Keratinocyte (primary cell): ENCODE results near the gene RIN3. TPM values are rescaled to one million over a fixed set of nuclear protein-coding genes. Genes with fewer than 3 reads are reported as not detected.

Experiments
- DNase-seq: peaks from one replicate; pipeline ENCODE4 v3.0.0-alpha.2; 2011; ENCODE audit warnings: low read depth, missing footprints, low spot score
- FAIRE-seq: peaks from 2 replicates; lab custom pipeline; 2011; peaks lifted over from hg19 to GRCh38; lab: Jason Lieb, UNC
- H2AFZ ChIP-seq: 2 replicates; pipeline ENCODE4 v1.6.0; 2012; ENCODE audit warnings: low read length, control low read depth, inconsistent platforms; ENCODE audit not compliant: control insufficient read depth
- H3K27ac ChIP-seq: 2 replicates; pipeline ENCODE4 v1.5.1; 2011; ENCODE audit warnings: low read length; ENCODE audit not compliant: control insufficient read depth, insufficient read depth
- H3K27me3 ChIP-seq: 3 replicates; pipeline ENCODE4 v1.6.0; 2011; ENCODE audit warnings: low read length; ENCODE audit not compliant: control insufficient read depth, insufficient read depth; ENCODE audit errors: extremely low read depth
- H3K36me3 ChIP-seq, 2 experiments: 2 replicates in 1 of 2; 3 replicates in 1 of 2; pipeline ENCODE4 v1.5.1; 2011; ENCODE audit warnings: low read length in 2 of 2, mild to moderate bottlenecking in 1 of 2; ENCODE audit not compliant: control insufficient read depth in 2 of 2, insufficient read depth in 2 of 2; ENCODE audit errors: extremely low read depth in 1 of 2
- H3K4me1 ChIP-seq: 3 replicates; pipeline ENCODE4 v1.5.1; 2011; ENCODE audit warnings: low read length; ENCODE audit not compliant: control insufficient read depth, insufficient read depth; ENCODE audit errors: extremely low read depth
- H3K4me2 ChIP-seq: 3 replicates; pipeline ENCODE4 v1.6.0; 2011; ENCODE audit warnings: low read depth, low read length; ENCODE audit not compliant: control insufficient read depth, insufficient read depth; ENCODE audit errors: extremely low read depth
- H3K4me3 ChIP-seq, 3 experiments: fragments of 200-600 bp in 1 of 3; sonication (generic) in 1 of 3; 2 replicates in 2 of 3; 3 replicates in 1 of 3; pipeline ENCODE4 v1.5.1; 2011 to 2016; ENCODE audit warnings: low read length in 3 of 3, mild to moderate bottlenecking in 3 of 3, control low read depth in 2 of 3, inconsistent platforms in 1 of 3, low read depth in 1 of 3, mixed read lengths in 1 of 3, mixed run types in 1 of 3, moderate library complexity in 1 of 3; ENCODE audit not compliant: control insufficient read depth in 2 of 3, insufficient read depth in 2 of 3; ENCODE audit errors: extremely low read depth in 1 of 3
- H3K79me2 ChIP-seq: 2 replicates; pipeline ENCODE4 v1.6.0; 2012; ENCODE audit warnings: low read length; ENCODE audit not compliant: control insufficient read depth, insufficient read depth
- H3K9ac ChIP-seq: 3 replicates; pipeline ENCODE4 v1.6.0; 2011; ENCODE audit warnings: low read length; ENCODE audit not compliant: control insufficient read depth, insufficient read depth; ENCODE audit errors: extremely low read depth
- H3K9me1 ChIP-seq: 3 replicates; pipeline ENCODE4 v1.6.0; 2011; ENCODE audit warnings: low read length; ENCODE audit not compliant: control insufficient read depth, insufficient read depth; ENCODE audit errors: extremely low read depth
- H3K9me3 ChIP-seq: 2 replicates; pipeline ENCODE4 v1.5.1; 2012; ENCODE audit warnings: low read depth, low read length; ENCODE audit not compliant: control insufficient read depth
- H4K20me1 ChIP-seq: 3 replicates; pipeline ENCODE4 v1.6.0; 2011; ENCODE audit warnings: low read length; ENCODE audit not compliant: control insufficient read depth, insufficient read depth; ENCODE audit errors: extremely low read depth
- CTCF ChIP-seq, 3 experiments: IDR thresholded peaks in 1 of 3; conservative IDR thresholded peaks in 1 of 3; optimal IDR thresholded peaks in 1 of 3; 2 replicates in 2 of 3; 3 replicates in 1 of 3; pipeline versions ENCODE3 to v1.5.1; 2011; ENCODE audit warnings: low read length in 3 of 3, mild to moderate bottlenecking in 3 of 3, moderate library complexity in 2 of 3, control low read depth in 1 of 3, inconsistent platforms in 1 of 3; ENCODE audit not compliant: insufficient read depth in 2 of 3; ENCODE audit errors: extremely low read depth in 1 of 3
- EZH2 ChIP-seq: IDR thresholded peaks from one replicate; pipeline ENCODE4 v1.6.1; 2012; ENCODE audit warnings: inconsistent platforms, mild to moderate bottlenecking, low read length, moderate library complexity
- dilution Hi-C: fragments of 300-500 bp; cut with MboI; formaldehyde crosslinking; loops from one replicate; pipeline ENCODE4 v1.7.0; 2020; ENCODE audit warnings: low sequenced_read_pairs; ENCODE audit not compliant: extremely low pct_ligation_motif_present
- polyA plus RNA-seq, 5 experiments: library from polyadenylated mRNA; depleted of rRNA in 3 of 5; stranded (reverse) in 3 of 5; stranded (forward) in 1 of 5; unstranded in 1 of 5; fragments of >200 nt; gene quantifications; 1 replicate in 1 of 5; 2 replicates in 3 of 5; 3 replicates in 1 of 5; pipeline versions ENCODE4 v1.2.1 to v1.2.3, GENCODE V29; 2011 to 2012; ENCODE audit warnings: missing spikeins in 2 of 5, low read depth in 1 of 5, low replicate concordance in 1 of 5

The RIN3 gene
- polyA plus RNA-seq, 1 donor (not counting 4 experiments of a cell fraction or from before 2014, with no cell fraction given) = 1.2 TPM

- H2AFZ ChIP-seq = no peak overlapping the region
- no peaks in the 10 kb centered on the region for H3K79me2 ChIP-seq
- H3K36me3 ChIP-seq = no peaks in the 10 kb centered on the region
- H3K9me1 ChIP-seq = no peaks in the 10 kb centered on the region
- H3K4me1 ChIP-seq = no peaks in the 10 kb centered on the region
- no peak for DNase-seq
- TF ChIP-seq CTCF (optimal IDR thresholded peaks at IDR 0.05 in 1 of 3, IDR thresholded peaks at IDR 0.05 in 1 of 3, conservative IDR thresholded peaks at IDR 0.05 in 1 of 3; ENCODE audit: extremely low read depth in 1 of 3, insufficient read depth in 2 of 3, low read length in 3 of 3) (no peak), EZH2 (no peak)
- dilution Hi-C loops = no loop called here
- H3K4me3 ChIP-seq = no peak overlapping the region
- H3K9me3 ChIP-seq = no peaks in the 10 kb centered on the region
- no peak for FAIRE-seq
- H3K9ac ChIP-seq = no peak overlapping the region
- H3K27ac ChIP-seq = no peak overlapping the region
- no peaks in the 10 kb centered on the region for H3K27me3 ChIP-seq
- no peak overlapping the region for H3K4me2 ChIP-seq
- no peaks in the 10 kb centered on the region for H4K20me1 ChIP-seq
Observed at GRCh38 chr14:92493024-92493423, 20.6 kb upstream of the RIN3 start.

GRCh38 chr14:92493492-92493891 is 20.1 kb upstream of the RIN3 start:
- TF ChIP-seq EZH2 = no peak
- no peak for TF ChIP-seq CTCF (optimal IDR thresholded peaks at IDR 0.05 in 1 of 3, IDR thresholded peaks at IDR 0.05 in 1 of 3, conservative IDR thresholded peaks at IDR 0.05 in 1 of 3; ENCODE audit: extremely low read depth in 1 of 3, insufficient read depth in 2 of 3, low read length in 3 of 3)
- FAIRE-seq (no peak), DNase-seq (no peak)
- no peaks in the 10 kb centered on the region for H4K20me1 ChIP-seq
- H3K9me1 ChIP-seq = no peaks in the 10 kb centered on the region
- no peaks in the 10 kb centered on the region for H3K27me3 ChIP-seq
- dilution Hi-C loops = no loop called here
- H3K4me2 ChIP-seq = no peak overlapping the region
- no peak overlapping the region for H3K27ac ChIP-seq
- no peak overlapping the region for H3K4me3 ChIP-seq
- H2AFZ ChIP-seq = no peak overlapping the region
- no peaks in the 10 kb centered on the region for H3K36me3 ChIP-seq
- H3K4me1 ChIP-seq = no peaks in the 10 kb centered on the region
- no peaks in the 10 kb centered on the region for H3K79me2 ChIP-seq
- H3K9me3 ChIP-seq = no peaks in the 10 kb centered on the region
- H3K9ac ChIP-seq = no peak overlapping the region
